PC-3 (cell line): ENCODE measurements around the gene ZNF71. TPM values are rescaled to one million over a fixed set of nuclear protein-coding genes. Genes with fewer than 3 reads are reported as not detected.
A peak's percentile ranks its signal among the peaks of the same experiment; 100 is the strongest.

Experiments
- ATAC-seq: fragments of 200-7000 bp; cut with Tn5 transposase; 2 replicates; pipeline ENCODE4 v1.9.1; 2020; ENCODE audit warnings: mild to moderate bottlenecking, moderate library complexity
- BruUV-seq: library from RNA; stranded (reverse); fragments of 400-500 nt; replicated peaks from 2 replicates; lab custom pipeline; 2021; lab: Mats Ljungman, UMichigan
- CTCF ChIA-PET: fragments of 300-600 bp; sonication (Branson Sonifier 250); formaldehyde crosslinking; loops from one replicate; lab custom pipeline; 2022; ENCODE audit warnings: antibody characterized with exemption; lab: Charles Lee
- POLR2A ChIA-PET: fragments of 300-600 bp; sonication (Branson Sonifier 250); formaldehyde crosslinking; loops from one replicate; lab custom pipeline; 2022; ENCODE audit warnings: antibody characterized with exemption; ENCODE audit not compliant: unreplicated experiment; lab: Charles Lee
- DNase-seq: peaks from one replicate; pipeline ENCODE4 v3.0.0-alpha.2; 2015
- H2AFZ ChIP-seq: fragments of 300-600 bp; sonication (generic); 2 replicates; pipeline ENCODE4 v1.6.0; 2016; ENCODE audit warnings: antibody characterized with exemption, low read length
- H3F3A ChIP-seq: fragments of 300-600 bp; sonication (generic); one replicate; pipeline ENCODE4 v1.6.0; 2017; ENCODE audit warnings: antibody characterized with exemption, low read length, control low read depth, mild to moderate bottlenecking; ENCODE audit not compliant: unreplicated experiment
- H3K27ac ChIP-seq: fragments of 300-600 bp; sonication (generic); 2 replicates; pipeline ENCODE4 v1.5.1; 2016; ENCODE audit warnings: mild to moderate bottlenecking, low read length
- H3K27me3 ChIP-seq: fragments of 300-600 bp; sonication (generic); 2 replicates; pipeline ENCODE4 v1.6.1; 2016; ENCODE audit warnings: low read length, mixed read lengths
- H3K36me3 ChIP-seq: fragments of 300-600 bp; sonication (generic); 2 replicates; pipeline ENCODE4 v1.6.1; 2016; ENCODE audit warnings: low read depth, mixed run types, low read length, mixed read lengths
- H3K4me1 ChIP-seq: fragments of 300-600 bp; sonication (generic); 2 replicates; pipeline ENCODE4 v1.5.1; 2016; ENCODE audit warnings: low read length; ENCODE audit not compliant: insufficient read depth
- H3K4me2 ChIP-seq: fragments of 300-600 bp; sonication (generic); 2 replicates; pipeline ENCODE4 v1.6.0; 2016; ENCODE audit warnings: low read length
- H3K4me3 ChIP-seq: fragments of 300-600 bp; sonication (generic); 2 replicates; pipeline ENCODE4 v1.5.1; 2016; ENCODE audit warnings: mild to moderate bottlenecking, low read length, mixed read lengths
- H3K79me2 ChIP-seq: fragments of 300-600 bp; sonication (generic); 2 replicates; pipeline ENCODE4 v1.6.1; 2017; ENCODE audit warnings: low read length, mixed read lengths
- H3K9ac ChIP-seq: fragments of 300-600 bp; sonication (generic); 2 replicates; pipeline ENCODE4 v1.6.0; 2016; ENCODE audit warnings: mild to moderate bottlenecking, low read length
- H3K9me2 ChIP-seq: fragments of 300-600 bp; sonication (generic); replicated peaks from 2 replicates; pipeline ENCODE4 v1.6.1; 2016; ENCODE audit warnings: mixed run types, low read length, mixed read lengths
- H3K9me3 ChIP-seq: fragments of 300-600 bp; sonication (generic); 2 replicates; pipeline ENCODE4 v1.6.1; 2016; ENCODE audit warnings: low read length, mixed read lengths
- H4K20me1 ChIP-seq: fragments of 300-600 bp; sonication (generic); 2 replicates; pipeline ENCODE4 v1.6.1; 2016; ENCODE audit warnings: low read length, mixed read lengths
- EZH2 ChIP-seq: fragments of 300-600 bp; sonication (generic); IDR thresholded peaks from one replicate; pipeline ENCODE4 v1.6.1; 2017; ENCODE audit warnings: antibody characterized with exemption, mild to moderate bottlenecking, low read length; ENCODE audit not compliant: unreplicated experiment
- EZH2phosphoT487 ChIP-seq: fragments of 300-600 bp; sonication (generic); IDR thresholded peaks from 2 replicates; pipeline ENCODE4 v1.6.1; 2018; ENCODE audit warnings: mild to moderate bottlenecking, antibody characterized with exemption, low read length, borderline replicate concordance
- intact Hi-C: fragments of 100-400 bp; cut with micrococcal nuclease; formaldehyde crosslinking; loops from 2 replicates; pipeline ENCODE4 v1.9.0; 2023
- total RNA-seq: library from RNA; depleted of rRNA; stranded (reverse); fragments of >200 nt; gene quantifications from 2 replicates; pipeline ENCODE4 v1.2.3, GENCODE V29; 2014
- TF ChIP-seq, protein P1 (sequence below): fragments of 300-600 bp; sonication (generic); conservative IDR thresholded peaks from 2 replicates; pipeline ENCODE4 v1.5.1; 2017; ENCODE audit warnings: antibody characterized with exemption, low read depth, mild to moderate bottlenecking, low read length

ZNF71 gene
- total RNA-seq, 1 experiment from 2014 or later, result 14.2 TPM

DNA sequence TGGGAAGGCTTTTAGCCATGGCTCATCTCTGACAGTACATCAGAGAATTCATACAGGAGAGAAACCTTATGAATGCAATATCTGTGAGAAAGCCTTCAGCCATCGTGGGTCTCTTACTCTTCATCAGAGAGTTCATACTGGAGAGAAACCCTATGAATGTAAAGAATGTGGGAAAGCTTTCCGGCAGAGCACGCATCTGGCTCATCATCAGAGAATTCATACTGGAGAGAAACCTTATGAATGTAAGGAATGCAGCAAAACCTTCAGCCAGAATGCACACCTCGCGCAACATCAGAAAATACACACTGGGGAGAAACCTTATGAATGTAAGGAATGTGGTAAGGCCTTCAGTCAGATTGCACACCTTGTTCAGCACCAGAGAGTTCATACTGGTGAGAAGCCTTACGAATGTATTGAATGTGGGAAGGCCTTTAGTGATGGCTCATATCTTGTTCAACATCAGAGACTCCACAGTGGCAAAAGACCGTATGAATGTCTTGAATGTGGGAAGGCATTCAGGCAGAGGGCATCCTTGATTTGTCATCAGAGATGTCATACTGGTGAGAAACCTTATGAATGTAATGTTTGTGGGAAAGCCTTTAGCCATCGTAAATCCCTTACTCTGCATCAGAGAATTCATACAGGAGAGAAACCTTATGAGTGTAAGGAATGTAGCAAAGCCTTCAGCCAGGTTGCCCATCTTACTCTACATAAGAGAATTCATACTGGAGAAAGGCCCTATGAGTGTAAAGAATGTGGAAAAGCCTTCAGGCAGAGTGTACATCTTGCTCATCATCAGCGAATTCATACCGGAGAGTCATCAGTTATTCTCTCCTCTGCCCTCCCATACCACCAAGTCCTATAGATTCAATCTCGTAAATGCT is 17.1 kb upstream of the ZNF71 start:
- no peak overlapping the region for H3K4me2 ChIP-seq
- TF ChIP-seq EZH2phosphoT487, result no peak
- TF ChIP-seq, protein P1, sequence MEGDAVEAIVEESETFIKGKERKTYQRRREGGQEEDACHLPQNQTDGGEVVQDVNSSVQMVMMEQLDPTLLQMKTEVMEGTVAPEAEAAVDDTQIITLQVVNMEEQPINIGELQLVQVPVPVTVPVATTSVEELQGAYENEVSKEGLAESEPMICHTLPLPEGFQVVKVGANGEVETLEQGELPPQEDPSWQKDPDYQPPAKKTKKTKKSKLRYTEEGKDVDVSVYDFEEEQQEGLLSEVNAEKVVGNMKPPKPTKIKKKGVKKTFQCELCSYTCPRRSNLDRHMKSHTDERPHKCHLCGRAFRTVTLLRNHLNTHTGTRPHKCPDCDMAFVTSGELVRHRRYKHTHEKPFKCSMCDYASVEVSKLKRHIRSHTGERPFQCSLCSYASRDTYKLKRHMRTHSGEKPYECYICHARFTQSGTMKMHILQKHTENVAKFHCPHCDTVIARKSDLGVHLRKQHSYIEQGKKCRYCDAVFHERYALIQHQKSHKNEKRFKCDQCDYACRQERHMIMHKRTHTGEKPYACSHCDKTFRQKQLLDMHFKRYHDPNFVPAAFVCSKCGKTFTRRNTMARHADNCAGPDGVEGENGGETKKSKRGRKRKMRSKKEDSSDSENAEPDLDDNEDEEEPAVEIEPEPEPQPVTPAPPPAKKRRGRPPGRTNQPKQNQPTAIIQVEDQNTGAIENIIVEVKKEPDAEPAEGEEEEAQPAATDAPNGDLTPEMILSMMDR, result no peak
- ChIA-PET POLR2A (no interaction called here), CTCF (no interaction called here)
- no peaks in the 10 kb centered on the region for H3K27me3 ChIP-seq
- H4K20me1 ChIP-seq, result no peaks in the 10 kb centered on the region
- no peak overlapping the region for H3K4me3 ChIP-seq
- no peaks in the 10 kb centered on the region for H3F3A ChIP-seq
- no peaks in the 10 kb centered on the region for H3K4me1 ChIP-seq
- no peaks in the 10 kb centered on the region for H3K9me2 ChIP-seq
- peaks cover 95% of the 10 kb centered on the region for H3K9me3 ChIP-seq
- H3K9ac ChIP-seq, result no peak overlapping the region
- H2AFZ ChIP-seq, result no peak overlapping the region
- no peaks in the 10 kb centered on the region for H3K79me2 ChIP-seq
- DNase-seq (no peak), ATAC-seq (no peak)
- H3K36me3 ChIP-seq, result peaks cover 3% of the 10 kb centered on the region; the same call in 1 of the 2 replicates
- no peak overlapping the region for H3K27ac ChIP-seq
- no TSS peak for BruUV-seq
- intact Hi-C loops, result no loop called here

DNA sequence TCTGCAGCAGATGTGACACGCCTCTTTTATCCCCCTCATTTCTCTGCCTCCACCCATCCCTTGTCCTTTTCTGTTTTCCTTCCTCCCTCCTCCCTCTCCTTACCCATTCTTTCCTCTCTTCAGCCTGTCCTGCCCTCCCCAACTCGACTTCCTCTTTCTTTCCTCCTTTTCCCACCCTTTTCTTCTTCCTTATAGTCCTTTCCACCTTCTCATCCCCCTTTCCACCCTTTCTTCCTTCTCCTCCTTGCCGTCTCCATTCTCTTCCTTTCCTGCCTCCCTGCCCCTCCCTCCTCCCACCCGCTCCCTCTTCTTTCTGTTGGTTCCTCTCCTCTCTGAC is 688 bp upstream of the ZNF71 start:
- POLR2A ChIA-PET, result no interaction called here

DNA sequence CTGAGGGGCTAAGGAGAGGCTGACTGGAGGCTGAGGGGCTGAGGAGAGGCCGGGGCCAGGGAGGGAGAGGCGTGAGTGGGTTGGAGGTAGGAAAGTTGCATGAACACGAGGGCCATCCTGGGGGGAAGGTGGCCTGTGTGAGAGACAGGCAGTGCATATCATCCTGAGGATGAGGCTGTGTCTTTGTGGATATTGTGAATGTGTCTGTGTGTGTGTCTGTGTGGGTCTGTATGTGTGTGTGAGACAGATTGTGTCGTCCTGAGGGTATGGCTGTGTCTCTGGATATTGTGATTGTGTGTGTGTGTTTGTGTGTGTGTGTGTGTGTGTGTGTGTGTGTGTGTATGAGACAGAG is 422 bp downstream of the ZNF71 start:
- Histone ChIP-seq H3K9ac (peak overlapping the region; percentile 88), H3K27me3 (no peaks in the 10 kb centered on the region), H3F3A (no peaks in the 10 kb centered on the region), H3K79me2 (peaks cover 42% of the 10 kb centered on the region), H2AFZ (peak overlapping the region; percentile 96), H4K20me1 (no peaks in the 10 kb centered on the region), H3K4me2 (peak overlapping the region; percentile 88), H3K9me3 (peaks cover 57% of the 10 kb centered on the region), H3K27ac (no peak overlapping the region), H3K4me1 (no peaks in the 10 kb centered on the region), H3K36me3 (peaks cover 30% of the 10 kb centered on the region), H3K4me3 (peak overlapping the region; percentile 94), H3K9me2 (no peaks in the 10 kb centered on the region)
- TF ChIP-seq EZH2phosphoT487, result no peak
- no peak for TF ChIP-seq EZH2
- TF ChIP-seq, protein P1, result no peak
- no peak for DNase-seq
- intact Hi-C loops, result no loop called here
- no TSS peak for BruUV-seq
- POLR2A ChIA-PET, result no interaction called here
- ATAC-seq, result peak; percentile 50
- CTCF ChIA-PET, result no interaction called here

More for the DNA sequence above, 688 bp upstream of the ZNF71 start:
- no peaks in the 10 kb centered on the region for H3F3A ChIP-seq
- BruUV-seq, result no TSS peak
- peak overlapping the region; percentile 96 for H2AFZ ChIP-seq
- ATAC-seq (no peak), DNase-seq (no peak)
- CTCF ChIA-PET, result no interaction called here
- peaks cover 40% of the 10 kb centered on the region for H3K79me2 ChIP-seq
- peaks cover 29% of the 10 kb centered on the region for H3K36me3 ChIP-seq
- H3K27ac ChIP-seq, result no peak overlapping the region
- H3K4me3 ChIP-seq, result peak overlapping the region; percentile 94; the same call in 1 of the 2 replicates
- H3K9me3 ChIP-seq, result peaks cover 67% of the 10 kb centered on the region
- H4K20me1 ChIP-seq, result no peaks in the 10 kb centered on the region
- no peak overlapping the region for H3K9ac ChIP-seq
- peak overlapping the region; percentile 88 for H3K4me2 ChIP-seq
- H3K27me3 ChIP-seq, result no peaks in the 10 kb centered on the region
- H3K4me1 ChIP-seq, result no peaks in the 10 kb centered on the region
- H3K9me2 ChIP-seq, result no peaks in the 10 kb centered on the region
- TF ChIP-seq, protein P1, result no peak
- TF ChIP-seq EZH2 (no peak), EZH2phosphoT487 (no peak)
- intact Hi-C loops, result no loop called here
